Prostate gland (tissue), 2 donors: ENCODE data around the gene WNT5A. TPM values are rescaled to one million over a fixed set of nuclear protein-coding genes. Genes with fewer than 3 reads are reported as not detected.

Source experiments
- DNase-seq: peaks from one replicate; pipeline ENCODE4 v3.0.0-alpha.2; 2019; ENCODE audit warnings: low spot score
- H3K27ac ChIP-seq, 2 donors: fragments of 200-600 bp; sonication (generic); 2 replicates each; pipeline ENCODE4 v1.5.1; 2017 to 2019
- H3K27me3 ChIP-seq: fragments of 200-600 bp; sonication (generic); replicated peaks from 2 replicates; pipeline ENCODE4 v1.5.1; 2019; ENCODE audit not compliant: insufficient read depth
- H3K36me3 ChIP-seq, 2 donors: fragments of 200-600 bp; sonication (generic); 1 replicate in 1 of 2; 2 replicates in 1 of 2; pipeline versions ENCODE4 v1.5.1 to v1.8.1; 2017 to 2019
- H3K4me1 ChIP-seq: fragments of 200-600 bp; sonication (generic); replicated peaks from 2 replicates; pipeline ENCODE4 v1.5.1; 2019
- H3K4me3 ChIP-seq, 2 donors: fragments of 200-600 bp; sonication (generic); 2 replicates each; pipeline ENCODE4 v1.5.1; 2017 to 2019
- H3K9me3 ChIP-seq: fragments of 200-600 bp; sonication (generic); 2 replicates; pipeline ENCODE4 v1.5.1; 2017
- POLR2A ChIP-seq: fragments of 450-650 bp; IDR thresholded peaks from one replicate; pipeline ENCODE4 v1.6.1; 2016; ENCODE audit warnings: antibody characterized with exemption, mild to moderate bottlenecking
- POLR2AphosphoS5 ChIP-seq: sonication (generic); formaldehyde crosslinking; IDR thresholded peaks from one replicate; pipeline ENCODE4 v1.6.1; 2017; ENCODE audit warnings: antibody characterized with exemption
- WGBS: methylation state at CpG from one replicate; pipeline ENCODE4 v1.1.5; 2018; 5-methylcytosine and 5-hydroxymethylcytosine counted together
- intact Hi-C: fragments of 100-400 bp; cut with DNase I; formaldehyde crosslinking; loops from one replicate; pipeline ENCODE4 v1.14.2; 2022
- total RNA-seq, 2 donors: library from RNA; depleted of rRNA; stranded (reverse); fragments of >200 nt; gene quantifications; one replicate each; pipeline ENCODE4 v1.1.0, GENCODE V29; 2016
- TF ChIP-seq, protein P1 (sequence below), 4 experiments: fragments of 200-600 bp in 2 of 4; fragments of 450-650 bp in 2 of 4; sonication (generic) in 2 of 4; IDR thresholded peaks; 1 replicate in 3 of 4; 2 replicates in 1 of 4; pipeline ENCODE4 v1.5.1; 2016 to 2019; ENCODE audit warnings: antibody characterized with exemption in 4 of 4, mild to moderate bottlenecking in 2 of 4, moderate library complexity in 2 of 4

The WNT5A gene
- total RNA-seq, 2 donors from 2014 or later, result 9.5 to 14.3 TPM

DNA sequence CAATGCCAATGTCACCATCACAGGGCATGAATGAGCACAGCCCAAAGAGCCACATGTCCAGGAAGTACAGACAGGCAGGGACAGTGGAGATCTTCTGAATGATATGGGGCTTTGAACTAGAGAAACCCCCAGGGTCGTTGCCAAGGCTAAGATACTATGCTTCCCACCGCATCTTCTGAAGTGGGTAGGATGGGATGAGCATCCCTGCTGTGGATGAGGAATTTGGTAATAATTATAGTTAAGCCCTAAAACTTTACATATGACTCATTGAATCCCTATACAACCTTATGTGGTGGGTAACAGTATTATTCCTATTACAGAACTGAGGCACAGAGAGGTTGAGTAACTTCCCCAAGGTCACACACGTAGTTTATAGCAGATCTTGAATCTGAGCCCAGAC lies 44.2 kb downstream of the WNT5A start:
- Histone ChIP-seq H3K27me3 (peaks cover 3% of the 10 kb centered on the region), H3K36me3 (no peaks in the 10 kb centered on the region), H3K4me1 (no peaks in the 10 kb centered on the region), H3K4me3 (no peak overlapping the region), H3K9me3 (no peaks in the 10 kb centered on the region), H3K27ac (no peak overlapping the region)
- WGBS, result 81% methylated on average over 3 of the region's 3 CpGs
- no peak for DNase-seq
- TF ChIP-seq, protein P1, sequence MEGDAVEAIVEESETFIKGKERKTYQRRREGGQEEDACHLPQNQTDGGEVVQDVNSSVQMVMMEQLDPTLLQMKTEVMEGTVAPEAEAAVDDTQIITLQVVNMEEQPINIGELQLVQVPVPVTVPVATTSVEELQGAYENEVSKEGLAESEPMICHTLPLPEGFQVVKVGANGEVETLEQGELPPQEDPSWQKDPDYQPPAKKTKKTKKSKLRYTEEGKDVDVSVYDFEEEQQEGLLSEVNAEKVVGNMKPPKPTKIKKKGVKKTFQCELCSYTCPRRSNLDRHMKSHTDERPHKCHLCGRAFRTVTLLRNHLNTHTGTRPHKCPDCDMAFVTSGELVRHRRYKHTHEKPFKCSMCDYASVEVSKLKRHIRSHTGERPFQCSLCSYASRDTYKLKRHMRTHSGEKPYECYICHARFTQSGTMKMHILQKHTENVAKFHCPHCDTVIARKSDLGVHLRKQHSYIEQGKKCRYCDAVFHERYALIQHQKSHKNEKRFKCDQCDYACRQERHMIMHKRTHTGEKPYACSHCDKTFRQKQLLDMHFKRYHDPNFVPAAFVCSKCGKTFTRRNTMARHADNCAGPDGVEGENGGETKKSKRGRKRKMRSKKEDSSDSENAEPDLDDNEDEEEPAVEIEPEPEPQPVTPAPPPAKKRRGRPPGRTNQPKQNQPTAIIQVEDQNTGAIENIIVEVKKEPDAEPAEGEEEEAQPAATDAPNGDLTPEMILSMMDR (IDR thresholded peaks at IDR 0.05), result no peak
- no peak for TF ChIP-seq POLR2AphosphoS5
- TF ChIP-seq POLR2A, result no peak
- intact Hi-C loops, result no loop called here

DNA sequence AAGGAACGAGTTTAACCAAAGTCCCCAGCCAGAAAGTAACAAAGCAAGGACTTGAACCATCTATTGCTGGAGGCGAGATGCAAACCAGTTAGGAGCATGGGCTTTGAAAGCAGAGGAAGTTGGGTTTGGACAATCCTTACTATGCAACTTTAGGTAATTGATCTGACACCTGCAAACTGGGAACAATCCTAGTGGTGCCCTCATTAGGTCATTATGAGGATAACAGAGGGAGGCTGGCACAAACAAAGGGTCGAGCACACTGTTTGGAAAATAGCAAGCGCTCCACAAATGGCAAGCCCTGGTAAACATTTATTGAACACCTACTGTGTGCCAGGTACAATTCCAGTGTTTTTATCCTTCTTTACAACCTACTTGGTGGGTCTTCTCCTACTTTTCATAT lies 45.6 kb downstream of the WNT5A start:
- Histone ChIP-seq H3K27ac (no peak overlapping the region), H3K9me3 (no peaks in the 10 kb centered on the region), H3K4me3 (no peak overlapping the region), H3K27me3 (peaks cover 3% of the 10 kb centered on the region), H3K4me1 (no peaks in the 10 kb centered on the region), H3K36me3 (no peaks in the 10 kb centered on the region)
- DNase-seq, result no peak
- 88% methylated on average over 4 of the region's 4 CpGs for WGBS
- intact Hi-C loops, result no loop called here
- no peak for TF ChIP-seq POLR2AphosphoS5
- TF ChIP-seq POLR2A, result no peak
- TF ChIP-seq, protein P1 (IDR thresholded peaks at IDR 0.05), result no peak

DNA sequence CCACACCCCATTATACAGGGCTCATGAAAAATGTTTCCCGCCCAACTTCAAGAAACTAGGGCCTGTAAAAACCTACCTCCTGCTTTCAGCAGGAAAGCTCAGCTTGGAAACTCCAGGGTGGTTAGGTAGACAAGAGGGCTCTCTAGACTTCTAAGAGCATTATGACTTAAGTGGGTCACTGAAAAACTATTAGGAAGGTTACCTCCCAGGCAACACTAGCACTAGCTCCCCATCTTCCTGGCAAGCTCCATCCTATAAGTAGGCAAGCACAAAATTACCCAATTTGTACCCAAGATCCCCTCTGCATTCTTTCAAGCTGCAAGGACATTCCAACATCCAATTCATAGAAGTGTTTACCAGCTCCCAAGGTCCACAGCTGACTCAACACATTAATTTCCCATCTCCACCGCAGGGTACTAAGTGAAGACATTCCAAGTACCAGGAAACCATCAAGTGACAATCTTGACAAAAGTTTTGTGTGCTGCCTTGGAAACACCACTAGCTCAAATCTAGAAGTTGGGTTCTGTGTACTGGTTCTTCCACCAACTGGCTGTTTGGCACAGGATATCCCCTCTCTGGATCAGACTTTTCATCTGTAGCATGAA lies 46.9 kb downstream of the WNT5A start:
- Histone ChIP-seq H3K36me3 (no peaks in the 10 kb centered on the region), H3K27me3 (no peaks in the 10 kb centered on the region), H3K27ac (no peak overlapping the region), H3K4me3 (no peak overlapping the region), H3K4me1 (no peaks in the 10 kb centered on the region), H3K9me3 (no peaks in the 10 kb centered on the region)
- no peak for DNase-seq
- WGBS, result 97% methylated on average over 2 of the region's 2 CpGs
- intact Hi-C loops, result no loop called here
- TF ChIP-seq, protein P1 (IDR thresholded peaks at IDR 0.05), result no peak
- TF ChIP-seq POLR2AphosphoS5, result no peak
- no peak for TF ChIP-seq POLR2A

DNA sequence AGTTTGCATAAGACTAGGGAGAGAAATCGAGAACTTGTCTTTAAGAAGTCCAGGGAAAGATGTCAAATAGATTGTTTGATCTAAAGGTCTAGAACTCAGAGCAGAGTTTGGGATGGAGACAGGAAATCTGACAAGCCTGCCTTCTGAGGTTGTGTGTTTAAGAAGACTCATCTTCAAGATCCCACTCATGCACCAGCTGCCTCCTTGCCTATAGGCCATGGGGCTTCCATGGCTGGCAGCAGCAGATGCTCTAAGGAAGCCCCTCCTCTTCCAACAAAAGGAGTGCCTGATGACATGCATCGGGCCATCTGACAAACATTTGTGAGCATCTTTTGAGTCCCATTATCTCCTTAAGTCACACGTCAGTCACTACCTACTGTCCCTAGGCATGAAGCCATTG lies 47.4 kb downstream of the WNT5A start:
- Histone ChIP-seq H3K27ac (no peak overlapping the region), H3K4me1 (no peaks in the 10 kb centered on the region), H3K4me3 (no peak overlapping the region), H3K36me3 (no peaks in the 10 kb centered on the region), H3K9me3 (no peaks in the 10 kb centered on the region), H3K27me3 (no peaks in the 10 kb centered on the region)
- TF ChIP-seq POLR2A (no peak), POLR2AphosphoS5 (no peak)
- TF ChIP-seq, protein P1 (IDR thresholded peaks at IDR 0.05), result no peak
- WGBS, result 90% methylated on average over 3 of the region's 3 CpGs
- intact Hi-C loops, result no loop called here
- DNase-seq, result no peak

DNA sequence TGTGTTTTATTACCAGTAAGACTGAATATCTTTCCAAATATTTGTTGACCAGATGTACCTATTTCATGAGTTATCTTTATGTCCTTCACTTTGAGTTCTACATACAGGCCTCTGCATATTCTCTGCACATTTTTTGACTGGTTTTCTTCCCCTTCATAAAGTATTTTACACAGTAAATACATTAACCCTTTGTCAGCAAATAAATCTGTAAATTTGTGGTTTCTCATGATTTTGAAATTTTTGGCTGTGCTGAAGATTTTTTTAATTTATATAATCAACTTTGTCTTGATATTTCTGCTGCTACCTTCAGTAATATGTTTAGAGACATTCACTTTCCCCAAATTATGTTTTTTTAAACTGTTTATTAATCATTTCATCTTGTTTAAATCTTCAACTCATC lies 50.5 kb downstream of the WNT5A start:
- no peaks in the 10 kb centered on the region for H3K36me3 ChIP-seq
- no peak overlapping the region for H3K4me3 ChIP-seq
- intact Hi-C loops, result no loop called here
- H3K4me1 ChIP-seq, result no peaks in the 10 kb centered on the region
- H3K9me3 ChIP-seq, result no peaks in the 10 kb centered on the region
- no peak overlapping the region for H3K27ac ChIP-seq
- H3K27me3 ChIP-seq, result no peaks in the 10 kb centered on the region
- no peak for DNase-seq
- TF ChIP-seq POLR2AphosphoS5 (no peak), POLR2A (no peak)
- TF ChIP-seq, protein P1 (IDR thresholded peaks at IDR 0.05), result no peak
